Islet precursor cell (in vitro differentiated cells): ENCODE results near the gene MAD2L1BP.

ENCODE experiments used
- DNase-seq: peaks from one replicate; pipeline ENCODE4 v3.0.0-alpha.2; 2018

MAD2L1BP gene

DNA sequence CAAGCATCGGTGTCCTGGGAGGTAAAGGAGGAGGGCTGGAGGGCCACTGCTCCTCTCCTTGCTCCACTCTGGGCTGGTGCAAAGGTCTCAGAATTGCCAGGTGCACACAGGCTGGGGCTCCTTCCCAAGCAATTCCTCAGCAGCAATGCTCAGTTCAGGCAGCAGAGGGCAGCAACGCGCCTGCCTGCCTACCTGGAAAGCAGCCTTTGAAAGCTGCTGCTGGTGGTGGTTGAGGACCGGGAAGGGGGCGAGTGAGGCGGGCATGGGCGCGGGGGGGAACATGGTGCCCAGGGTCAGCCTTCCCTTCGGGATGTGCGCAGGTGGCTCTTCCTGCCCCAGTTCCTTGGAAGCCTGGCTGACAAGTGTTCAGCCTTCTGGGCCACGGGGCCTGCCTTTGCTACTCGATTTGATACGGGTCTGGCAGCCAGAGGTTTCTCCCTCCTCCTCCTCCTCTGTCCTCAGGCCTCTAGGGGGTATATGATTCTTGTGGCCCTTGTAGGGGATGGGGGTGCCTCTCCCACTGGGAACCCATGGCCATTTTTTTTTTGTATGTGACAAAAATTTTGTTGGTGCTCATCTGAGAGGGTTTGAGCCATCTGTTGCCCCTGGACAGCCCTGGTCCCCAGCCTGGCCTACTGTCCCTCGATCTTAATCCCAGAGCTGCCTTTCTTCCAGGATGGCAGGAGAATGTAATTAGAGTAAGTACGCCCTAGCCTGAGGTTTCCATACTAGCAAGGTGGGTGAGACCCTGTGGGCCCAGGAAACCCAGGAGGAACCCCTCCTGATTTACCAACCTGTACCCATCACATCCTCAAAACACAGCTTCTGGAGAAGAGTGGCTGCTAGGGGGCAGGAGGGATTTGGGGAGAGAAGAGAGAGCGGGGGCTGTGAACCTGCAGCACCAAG, 31.9 kb downstream of the MAD2L1BP start:
- peak; percentile 95 for DNase-seq

DNA sequence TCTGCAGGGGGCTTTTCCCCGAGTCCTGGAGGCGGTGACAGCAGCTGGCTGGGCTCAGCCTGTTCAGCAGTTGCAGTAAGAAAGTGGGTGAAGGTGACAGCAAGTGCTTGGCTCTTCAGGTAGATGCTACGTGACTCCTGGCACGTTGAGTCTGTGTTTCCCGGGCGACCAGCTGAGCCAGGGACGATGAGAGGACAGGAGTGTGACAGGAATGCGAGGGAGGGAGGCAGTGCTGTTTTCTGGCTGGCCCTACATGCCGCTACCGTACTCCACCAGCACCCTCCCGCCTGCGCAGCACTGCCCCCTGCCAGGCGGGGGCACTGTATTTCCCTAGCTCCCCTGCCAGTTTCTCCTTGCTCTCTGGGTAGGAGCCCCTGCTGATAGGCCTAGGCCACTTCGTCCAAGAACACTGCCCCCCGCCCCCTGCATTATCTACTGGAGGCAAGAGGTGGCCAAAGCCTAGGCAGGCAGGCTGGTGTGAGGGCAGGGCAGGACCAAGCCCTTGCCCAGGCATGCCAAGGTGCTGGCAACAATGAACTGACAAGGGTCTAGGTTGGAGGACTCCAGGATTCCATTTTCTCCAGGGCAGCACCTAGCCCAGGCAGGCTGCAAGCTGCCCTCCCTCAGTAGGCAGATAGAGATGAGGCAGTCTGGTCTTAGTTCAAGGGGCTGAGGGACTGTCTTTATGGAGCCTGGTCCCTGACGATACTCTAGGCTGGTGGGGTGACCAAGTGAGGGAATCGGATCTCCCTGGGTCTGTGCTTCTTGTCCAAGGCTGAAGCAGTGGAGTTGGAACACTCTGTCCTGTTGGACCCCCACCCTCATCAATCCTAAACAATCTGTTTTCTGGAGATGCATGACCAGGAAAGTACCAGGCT, 32.8 kb downstream of the MAD2L1BP start:
- DNase-seq = peak; percentile 96

DNA sequence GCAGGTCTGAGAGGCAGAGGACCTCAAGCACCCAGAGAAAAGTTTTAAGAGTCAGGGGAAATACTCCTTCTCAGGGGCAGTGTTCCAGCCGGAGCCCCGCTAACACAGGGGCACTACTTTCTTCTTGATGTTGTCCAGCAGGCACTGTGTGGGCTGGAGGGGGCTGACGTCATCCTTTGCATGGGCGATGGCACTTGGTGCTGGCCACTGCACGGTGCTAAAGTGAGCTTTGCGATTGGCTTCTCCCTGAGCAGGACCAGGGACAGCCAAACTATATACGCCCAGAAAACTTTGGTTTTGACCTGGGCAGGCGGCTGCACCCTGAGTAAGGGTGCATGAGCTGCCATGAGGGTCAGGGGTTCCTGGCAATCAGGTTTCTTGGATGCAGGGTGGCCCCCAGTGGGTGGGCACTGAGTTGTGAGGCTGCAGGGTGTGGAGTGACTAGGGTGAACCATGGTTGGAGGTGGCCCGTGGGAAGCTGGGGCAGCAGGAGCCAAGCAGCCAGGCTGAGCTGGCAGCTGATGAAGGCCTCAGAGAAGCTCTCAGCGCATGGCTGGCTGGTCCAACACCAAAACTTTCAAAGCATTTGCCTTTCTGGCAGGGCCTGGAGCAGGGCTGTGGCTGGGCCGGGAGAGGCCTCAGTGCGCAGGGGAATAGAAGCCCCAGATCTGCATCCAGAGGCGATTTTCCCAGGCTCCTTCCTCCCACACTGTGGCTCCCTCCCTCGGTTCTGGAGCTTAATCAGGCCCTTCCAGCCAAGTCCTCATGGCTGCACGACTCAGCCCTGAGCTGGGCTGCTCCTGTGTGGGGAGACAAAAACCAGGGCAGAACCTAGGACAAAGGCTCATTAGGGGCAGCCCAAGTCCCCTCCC, 33.6 kb downstream of the MAD2L1BP start:
- DNase-seq = peak; percentile 67

DNA sequence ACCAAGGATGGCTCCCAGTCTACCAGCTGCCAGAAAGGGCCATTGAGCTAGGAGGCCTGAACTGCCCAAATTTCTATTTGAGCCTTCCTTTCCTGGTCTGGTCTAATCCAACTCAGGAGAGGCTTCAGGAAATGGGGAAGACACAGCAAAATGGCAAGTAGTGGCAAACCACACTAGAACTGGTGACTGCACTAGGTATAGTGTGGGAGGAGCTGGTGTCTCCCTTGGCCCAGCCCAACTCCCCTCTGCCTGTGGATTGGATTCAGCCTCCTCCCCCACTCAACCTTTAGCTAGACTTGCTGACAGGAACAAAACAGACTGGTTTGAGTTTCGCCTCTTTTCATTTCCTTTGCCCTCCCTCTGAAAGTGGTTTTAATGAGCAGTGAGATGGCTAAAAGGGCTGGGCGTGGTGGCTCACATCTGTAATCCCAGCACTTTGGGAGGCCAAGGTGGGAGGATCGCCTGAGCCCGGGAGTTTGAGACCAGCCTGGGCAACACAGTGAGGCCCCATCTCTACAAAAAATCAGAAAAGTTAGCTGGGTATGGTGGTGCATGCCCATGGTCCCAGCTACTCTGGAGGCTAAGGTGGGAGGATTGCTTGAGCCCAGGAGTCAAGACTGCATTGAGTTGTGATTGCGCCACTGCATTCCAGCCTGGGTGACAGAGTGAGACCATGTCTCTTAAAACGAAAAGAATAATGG, 34.4 kb downstream of the MAD2L1BP start:
- DNase-seq = peak; percentile 74

GRCh38 chr6:43670623-43670986, 35.0 kb downstream of the MAD2L1BP start:
- no peak for DNase-seq

DNA sequence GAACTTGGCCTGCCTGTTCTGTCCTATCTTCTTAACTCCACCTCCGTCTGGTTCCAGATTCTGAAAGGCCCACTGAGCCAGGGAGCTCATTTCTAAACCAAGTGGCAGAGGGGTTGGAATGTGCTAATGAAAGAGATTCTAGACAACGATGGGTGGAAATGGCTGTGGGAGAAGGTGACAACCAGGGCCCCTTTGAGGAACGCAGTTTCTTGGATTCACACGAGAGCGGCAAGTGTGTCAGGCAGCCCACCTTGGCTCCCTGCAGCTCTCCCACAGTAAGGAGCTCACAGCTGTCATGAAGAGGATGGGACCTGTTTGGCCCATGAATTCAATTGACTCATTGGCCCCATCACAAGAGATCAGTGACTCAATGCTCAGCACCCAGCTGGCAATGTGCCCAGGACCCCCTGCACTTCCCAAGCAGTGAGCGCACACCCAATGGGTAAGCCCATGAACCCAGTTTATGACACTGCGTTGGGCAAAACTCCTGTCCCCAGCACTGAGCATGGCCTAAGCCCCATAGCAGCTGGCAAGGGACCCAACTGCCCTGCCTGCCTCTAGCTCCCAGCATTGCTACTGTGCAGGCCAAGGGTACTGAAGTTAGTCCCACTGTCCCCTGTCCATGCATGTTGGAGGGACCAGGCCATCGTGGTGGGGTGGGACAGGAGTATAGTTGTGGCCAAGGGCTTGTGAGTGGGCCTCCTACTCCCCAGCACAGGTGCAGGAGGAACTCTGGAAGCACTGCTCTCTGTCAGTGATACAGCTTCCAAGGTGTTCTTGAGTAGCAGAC, 35.6 kb downstream of the MAD2L1BP start:
- no peak for DNase-seq

GRCh38 chr6:43671801-43672690, 36.4 kb downstream of the MAD2L1BP start:
- no peak for DNase-seq

DNA sequence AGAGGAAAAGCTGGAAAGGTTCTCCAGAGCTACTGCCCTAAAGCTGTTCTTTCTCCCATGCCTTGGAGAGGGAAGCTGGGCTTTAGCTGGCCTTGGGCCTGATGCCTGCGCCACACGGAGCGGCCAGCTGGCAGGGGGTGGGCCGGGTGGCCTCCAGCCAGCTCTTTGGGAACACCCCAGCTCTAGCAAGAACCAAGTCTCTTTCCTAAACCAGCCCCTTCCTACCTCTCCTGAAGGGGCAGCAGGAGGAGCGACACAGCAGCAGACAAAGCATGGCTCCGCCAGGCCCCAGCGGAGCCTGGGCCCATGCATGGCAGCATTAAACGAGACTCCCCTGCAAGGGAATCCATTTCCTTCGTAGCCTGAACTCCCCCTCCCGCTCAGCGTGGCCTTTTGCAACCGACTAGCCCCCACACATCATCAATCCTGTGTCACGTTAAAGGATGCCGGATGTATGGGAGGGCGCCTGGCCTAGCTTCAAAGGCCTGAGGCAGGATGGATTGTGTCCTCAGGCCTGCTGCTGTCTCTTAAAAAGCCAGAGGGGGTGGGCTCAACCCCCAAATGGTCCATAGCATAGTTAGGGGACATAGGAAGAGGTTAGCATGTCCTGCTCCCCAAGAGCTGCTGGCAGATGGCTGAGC, 37.9 kb downstream of the MAD2L1BP start:
- no peak for DNase-seq

- DNase-seq = no peak
Observed at GRCh38 chr6:43674291-43674690, 38.7 kb downstream of the MAD2L1BP start.

GRCh38 chr6:43674921-43675320, 39.3 kb downstream of the MAD2L1BP start:
- no peak for DNase-seq

DNA sequence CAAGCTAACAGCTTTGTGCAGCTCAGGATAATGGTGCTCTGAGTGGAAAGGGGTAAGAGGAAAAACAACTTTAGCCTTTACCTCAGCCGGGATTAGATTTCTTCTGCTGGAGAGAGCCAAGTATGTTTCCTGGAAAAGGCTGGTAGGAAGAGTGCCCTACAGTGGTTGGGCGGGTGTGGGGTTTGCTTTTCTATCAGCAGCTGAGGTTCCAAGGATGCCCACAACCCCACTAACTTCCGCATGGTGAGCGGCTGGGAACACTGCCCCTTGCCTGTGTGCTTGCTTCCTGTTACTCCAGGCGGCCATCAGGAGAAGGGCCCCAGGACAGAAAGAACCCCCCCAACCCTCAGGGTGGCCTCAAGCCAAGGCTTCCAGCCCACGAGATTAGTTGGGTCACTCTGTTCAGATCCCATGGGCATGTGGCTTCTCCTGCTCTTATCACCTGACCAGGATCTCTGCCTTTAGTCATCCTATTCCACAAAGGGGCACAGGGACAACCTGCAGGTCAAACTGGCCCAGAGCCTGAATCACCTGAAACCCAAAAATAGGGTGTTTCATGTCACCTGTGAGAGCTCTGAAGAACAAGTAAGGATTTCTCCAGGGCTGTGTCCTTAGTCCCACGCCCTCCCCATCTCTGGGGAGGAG, 41.4 kb downstream of the MAD2L1BP start:
- DNase-seq = no peak

DNA sequence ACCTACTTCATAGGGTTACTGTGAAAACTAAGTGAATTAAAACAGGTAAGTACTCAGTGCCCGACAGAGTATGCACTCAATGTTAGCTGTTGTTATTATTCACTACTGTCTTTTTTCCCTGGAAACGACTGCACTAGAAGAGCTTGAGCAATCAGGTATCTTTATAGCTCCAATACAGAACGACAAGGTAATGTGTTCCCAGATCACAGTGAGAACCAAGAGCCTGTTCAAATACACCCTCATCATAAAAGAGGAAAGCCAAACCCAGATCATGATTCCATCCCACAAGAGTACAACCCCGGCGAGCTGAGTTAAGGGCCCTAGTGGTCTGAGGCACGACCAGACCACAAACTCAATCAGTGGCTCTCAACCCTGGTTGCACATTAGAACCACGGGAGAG, 42.1 kb downstream of the MAD2L1BP start:
- DNase-seq = no peak

DNA sequence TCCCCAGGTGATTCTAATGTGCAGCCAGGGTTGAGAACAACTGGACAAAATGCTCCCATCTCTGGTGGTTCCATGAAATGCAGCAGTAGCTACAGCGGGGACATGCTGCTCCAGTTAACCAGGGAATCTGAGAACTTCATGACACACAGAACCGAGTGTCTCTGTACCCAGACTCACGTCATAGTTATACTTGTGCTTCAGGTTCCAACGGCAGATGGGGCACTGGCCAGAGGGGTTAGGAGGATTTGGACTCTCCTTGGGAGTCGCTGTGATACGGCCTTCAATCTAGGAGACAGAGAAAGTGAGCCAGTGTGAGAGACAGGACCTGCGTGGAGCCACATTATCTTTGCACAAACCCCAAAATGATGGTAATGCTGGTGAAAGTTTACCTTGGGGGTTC, 42.7 kb downstream of the MAD2L1BP start:
- DNase-seq = no peak

- no peak for DNase-seq
Observed at GRCh38 chr6:43679057-43679456, 43.4 kb downstream of the MAD2L1BP start.

- DNase-seq = no peak
Observed at GRCh38 chr6:43680308-43681200, 44.9 kb downstream of the MAD2L1BP start.

- DNase-seq = no peak
Observed at GRCh38 chr6:43681303-43681702, 45.7 kb downstream of the MAD2L1BP start.

DNA sequence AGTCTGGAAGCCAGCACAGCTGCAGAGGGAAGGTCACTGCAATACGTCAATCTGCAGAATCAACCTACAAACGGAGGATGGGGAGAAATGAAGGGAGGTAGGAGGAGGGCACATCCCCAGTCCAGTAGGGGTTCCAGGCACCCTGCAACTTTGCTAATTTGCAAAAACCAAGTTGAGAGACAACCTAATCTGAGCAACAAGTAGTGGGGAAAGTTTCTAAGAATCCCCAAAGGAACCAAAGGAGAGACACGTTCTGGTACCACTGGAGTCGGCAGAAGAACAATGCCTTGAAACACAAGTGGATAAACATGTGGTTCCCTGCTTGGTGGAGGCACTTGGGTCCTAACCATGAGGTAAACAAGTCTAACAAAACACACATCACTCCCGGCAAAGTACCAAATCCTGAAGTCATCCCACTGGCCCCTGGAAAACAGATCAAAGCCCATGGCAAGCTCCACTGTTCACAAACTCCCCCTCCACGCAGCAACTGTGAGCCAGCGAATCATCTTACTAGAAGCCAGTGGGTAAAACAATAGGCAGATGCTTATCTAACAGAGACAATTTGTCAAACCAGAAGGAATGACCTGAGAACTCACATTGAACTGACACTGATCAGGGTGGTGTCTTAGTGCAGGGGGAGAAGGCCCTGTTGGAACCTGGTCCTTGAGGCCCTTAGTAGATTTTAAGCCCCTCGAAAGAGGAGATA, 47.2 kb downstream of the MAD2L1BP start:
- DNase-seq = peak; percentile 57
